Stimulated activated CD8-positive, alpha-beta memory T cell treated with anti-CD3 and anti-CD28 coated beads, Interleukin-12 subunit alpha, Interleukin-12 subunit beta, amount 100 ng/mL, for 24 hours (primary cell): ENCODE results near the gene FUT7.
"Not testable (repeated sequence)": the region's sequence is repeated elsewhere in the genome, so short reads cannot be mapped to it uniquely, and the experiment has no call there.

ENCODE experiments used
- DNase-seq: peaks from one replicate; pipeline ENCODE4 v3.0.0-alpha.2; 2020; ENCODE audit errors: extremely low read depth

Gene FUT7

GRCh38 chr9:137017791-137018497 lies 13.9 kb downstream of the FUT7 start:
- no peak for DNase-seq

- no peak for DNase-seq
Measured at GRCh38 chr9:137017071-137017470, 14.8 kb downstream of the FUT7 start.

- DNase-seq, result no peak
Measured at GRCh38 chr9:137016436-137016835, 15.5 kb downstream of the FUT7 start.

GRCh38 chr9:137015976-137016375 lies 15.9 kb downstream of the FUT7 start:
- no peak for DNase-seq

GRCh38 chr9:137015540-137015930 lies 16.4 kb downstream of the FUT7 start:
- no peak for DNase-seq

- DNase-seq, result no peak
Measured at GRCh38 chr9:137014776-137015539, 16.9 kb downstream of the FUT7 start.

- no peak for DNase-seq
Measured at GRCh38 chr9:137014166-137014565, 17.7 kb downstream of the FUT7 start.

GRCh38 chr9:137013571-137013940 lies 18.3 kb downstream of the FUT7 start:
- DNase-seq, result no peak

- no peak for DNase-seq
Measured at GRCh38 chr9:137012694-137013570, 19.0 kb downstream of the FUT7 start.

GRCh38 chr9:137011907-137012675 lies 19.8 kb downstream of the FUT7 start:
- DNase-seq, result no peak

GRCh38 chr9:137011156-137011555 lies 20.7 kb downstream of the FUT7 start:
- no peak for DNase-seq

- no peak for DNase-seq
Measured at GRCh38 chr9:137009938-137010732, 21.8 kb downstream of the FUT7 start.

GRCh38 chr9:137009217-137009616 lies 22.7 kb downstream of the FUT7 start:
- no peak for DNase-seq

GRCh38 chr9:137008312-137008711 lies 23.6 kb downstream of the FUT7 start:
- no peak for DNase-seq

- DNase-seq, result no peak
Measured at GRCh38 chr9:137007816-137008270, 24.0 kb downstream of the FUT7 start.

- no peak for DNase-seq
Measured at GRCh38 chr9:137007108-137007815, 24.6 kb downstream of the FUT7 start.

GRCh38 chr9:137006116-137007003 lies 25.5 kb downstream of the FUT7 start:
- DNase-seq, result no peak

- DNase-seq, result not testable (repeated sequence)
Measured at GRCh38 chr9:137004285-137004684, 27.6 kb downstream of the FUT7 start.

- DNase-seq, result no peak
Measured at GRCh38 chr9:137002646-137003041, 29.2 kb downstream of the FUT7 start.
